ENCODE measurements around the gene ARHGEF28.

The ARHGEF28 gene

DNA sequence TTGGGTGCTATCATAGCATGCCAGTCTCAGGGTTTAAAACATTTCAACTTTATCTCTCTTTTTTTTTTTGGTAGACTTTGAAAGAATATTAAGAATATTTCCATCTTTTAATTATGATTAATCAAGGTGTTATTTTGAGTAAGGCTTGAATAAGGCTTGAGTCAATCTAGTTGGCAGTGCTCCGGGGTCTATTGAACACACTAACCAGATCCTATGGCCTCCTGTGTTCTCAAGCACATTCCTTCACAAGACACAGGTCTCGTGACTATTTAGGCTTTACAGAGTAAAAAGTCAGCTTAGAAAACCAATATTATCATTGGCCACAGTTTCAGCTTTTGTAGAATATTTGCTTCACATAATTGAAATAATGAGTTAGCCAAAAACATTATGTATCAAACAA, 151.2 kb downstream of the ARHGEF28 start:
- no peak for DNase-seq (ENCODE audit: low read depth)

DNA sequence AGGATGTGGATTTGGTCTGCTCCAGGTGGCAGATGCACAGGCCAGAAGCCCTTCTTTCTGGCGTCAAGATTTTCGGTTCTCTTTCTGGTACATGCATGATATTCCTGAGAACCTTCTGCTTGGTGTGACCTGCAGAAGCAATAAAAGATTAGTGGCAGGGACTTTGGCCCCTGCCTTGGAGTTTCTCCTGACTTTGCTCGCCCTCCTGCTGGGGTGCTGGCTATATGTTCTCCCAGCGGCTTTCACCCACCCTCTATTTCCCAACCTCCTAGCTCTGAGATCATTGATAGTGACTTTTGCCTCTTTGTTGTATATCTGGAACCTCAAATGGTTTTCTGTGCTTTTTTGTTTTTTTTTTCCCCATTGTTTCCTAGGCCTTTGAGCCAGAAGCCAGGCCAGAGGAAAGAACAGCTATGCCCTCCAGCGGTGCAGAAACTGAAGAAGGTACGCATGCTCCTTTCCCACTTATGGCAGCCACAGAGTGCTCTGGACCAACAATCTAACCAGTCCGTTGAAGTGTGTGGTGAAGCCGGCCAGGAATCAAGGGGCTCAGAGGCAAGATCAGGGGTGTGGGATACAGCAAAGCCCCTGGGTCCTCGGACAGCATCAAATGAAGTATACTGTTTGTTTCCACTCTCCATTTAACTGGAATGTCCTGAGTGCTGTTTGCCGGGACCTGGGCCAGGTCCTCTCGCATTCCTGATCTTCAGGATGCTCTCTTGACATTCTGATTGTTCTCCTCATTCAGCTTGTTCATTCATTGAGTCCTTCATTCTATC, 154.5 kb downstream of the ARHGEF28 start:
- no peak for DNase-seq (ENCODE audit: low read depth)

DNA sequence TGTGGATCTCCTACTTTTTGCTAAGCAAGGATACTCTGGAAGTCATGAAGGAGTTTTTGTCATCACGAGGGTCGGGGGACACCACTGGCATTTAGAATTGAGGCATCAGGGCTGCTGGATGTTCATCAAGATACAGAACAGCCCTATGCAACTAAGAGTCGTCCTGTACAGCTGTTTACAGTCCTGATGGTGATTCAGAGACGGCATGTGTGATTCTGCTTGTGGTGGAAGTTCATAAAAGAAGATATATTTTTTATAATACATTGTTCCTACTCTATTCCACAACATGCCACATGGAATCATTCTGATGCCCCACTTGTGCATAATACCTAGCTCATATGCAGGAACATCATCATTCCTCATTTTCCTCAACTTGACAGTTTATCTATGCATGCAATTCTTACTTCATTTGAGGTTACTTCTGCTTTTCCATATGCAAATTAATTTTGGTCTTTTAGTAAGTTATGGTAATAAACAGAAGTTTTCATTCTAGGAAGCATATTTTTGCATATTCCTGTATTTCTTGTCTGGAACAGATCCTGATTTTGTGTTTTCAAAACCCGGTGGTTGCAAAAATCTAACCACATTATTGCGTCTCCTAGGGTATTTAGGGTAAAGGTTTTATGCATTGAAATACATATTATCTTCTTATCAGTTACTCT, 155.2 kb downstream of the ARHGEF28 start:
- no peak for DNase-seq (ENCODE audit: low read depth)

DNA sequence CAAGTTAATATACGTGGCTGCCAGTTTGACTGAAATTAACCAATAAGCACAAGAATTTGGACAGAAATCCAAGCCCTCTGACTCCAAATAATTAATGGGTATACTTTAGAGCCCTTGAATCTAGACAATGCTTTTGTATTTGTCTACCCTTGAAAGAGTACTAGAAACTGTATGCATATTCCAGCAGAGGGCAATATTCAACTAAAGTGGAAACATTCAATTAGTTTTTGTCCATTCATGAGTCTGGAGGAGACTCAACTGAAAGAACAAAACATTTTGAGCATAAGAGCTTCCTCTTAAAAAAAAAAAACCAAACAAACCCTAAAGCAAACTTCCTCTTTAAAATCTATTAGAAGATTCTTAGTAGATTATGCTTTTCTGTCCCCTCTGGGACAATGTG, 157.8 kb downstream of the ARHGEF28 start:
- no peak for DNase-seq (ENCODE audit: low read depth)

DNA sequence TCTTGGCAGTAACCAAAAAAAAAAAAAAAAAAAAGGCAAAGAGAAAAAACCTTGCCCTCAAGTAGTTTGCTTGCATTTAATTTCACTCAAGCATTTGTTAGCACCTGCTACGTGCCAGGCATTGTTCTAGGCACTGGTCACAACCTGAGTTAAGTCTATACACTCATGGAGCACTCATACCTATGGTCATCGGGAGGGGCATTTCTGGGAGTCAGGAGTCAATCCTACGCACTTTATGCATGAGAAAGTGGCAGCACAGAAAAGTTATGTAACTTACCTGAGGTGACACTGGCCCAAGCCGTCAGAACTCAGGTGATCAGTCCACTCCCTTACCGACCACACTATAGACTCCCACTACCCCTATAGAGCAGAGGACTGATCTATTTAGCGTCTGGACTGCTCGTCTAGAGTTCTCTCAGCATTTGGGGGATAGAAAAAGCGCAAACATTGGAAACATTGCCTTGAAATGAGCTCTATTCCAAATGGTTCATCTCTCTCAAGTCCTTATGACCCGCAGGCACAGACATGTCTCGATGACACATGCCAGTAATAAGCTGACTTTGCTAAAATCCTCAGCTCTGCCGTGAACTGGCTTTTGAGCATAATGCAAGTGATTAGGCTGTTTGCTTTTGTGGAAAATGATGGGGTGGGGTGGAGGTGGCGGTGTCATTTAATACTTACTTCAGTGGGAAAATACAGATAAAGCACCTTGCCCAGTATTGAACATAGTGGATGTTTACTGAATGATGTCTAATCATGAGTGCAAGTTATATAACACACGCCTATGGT, 160.2 kb downstream of the ARHGEF28 start:
- no peak for DNase-seq (ENCODE audit: low read depth)

DNA sequence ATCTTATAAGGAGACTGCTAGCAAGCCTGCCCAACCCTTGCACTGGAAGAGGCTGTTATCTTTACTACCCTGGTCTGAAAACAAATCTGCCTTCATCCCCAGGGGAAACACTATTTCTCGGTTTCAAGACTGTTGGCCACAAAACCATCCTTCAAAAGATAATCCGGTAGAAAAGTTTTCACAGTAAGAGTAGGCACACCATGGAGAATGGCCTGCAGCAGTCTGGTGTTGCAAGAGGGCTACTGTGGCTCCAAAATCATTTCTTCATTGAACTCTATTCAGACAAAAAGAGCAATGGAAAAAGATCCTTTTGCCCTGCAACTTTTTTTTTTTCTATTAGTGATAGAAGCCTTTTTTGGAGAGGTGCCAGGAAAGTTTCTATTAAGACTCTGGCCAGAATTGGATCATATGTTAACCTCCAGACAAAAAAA, 163.9 kb downstream of the ARHGEF28 start:
- DNase-seq (ENCODE audit: low read depth): no peak

DNA sequence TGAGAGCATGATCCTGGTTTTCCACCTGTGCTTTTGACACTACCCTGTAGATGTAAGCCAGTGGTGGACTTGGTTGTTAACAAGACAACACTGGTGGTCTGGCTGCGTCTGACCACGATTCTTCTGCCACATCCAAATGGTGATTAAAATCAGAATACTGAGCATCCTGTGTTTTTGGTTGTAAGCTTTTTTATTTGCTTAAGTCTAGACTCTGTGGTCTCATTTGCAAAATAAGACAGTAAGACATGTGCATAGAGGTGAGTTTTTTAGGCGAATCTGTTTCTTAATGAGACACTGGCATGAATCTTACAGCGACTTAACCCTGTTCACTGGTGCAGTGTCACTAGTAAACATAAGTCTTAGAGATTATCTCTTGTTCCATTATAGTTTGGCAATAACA, 165.4 kb downstream of the ARHGEF28 start:
- DNase-seq (ENCODE audit: low read depth): no peak

DNA sequence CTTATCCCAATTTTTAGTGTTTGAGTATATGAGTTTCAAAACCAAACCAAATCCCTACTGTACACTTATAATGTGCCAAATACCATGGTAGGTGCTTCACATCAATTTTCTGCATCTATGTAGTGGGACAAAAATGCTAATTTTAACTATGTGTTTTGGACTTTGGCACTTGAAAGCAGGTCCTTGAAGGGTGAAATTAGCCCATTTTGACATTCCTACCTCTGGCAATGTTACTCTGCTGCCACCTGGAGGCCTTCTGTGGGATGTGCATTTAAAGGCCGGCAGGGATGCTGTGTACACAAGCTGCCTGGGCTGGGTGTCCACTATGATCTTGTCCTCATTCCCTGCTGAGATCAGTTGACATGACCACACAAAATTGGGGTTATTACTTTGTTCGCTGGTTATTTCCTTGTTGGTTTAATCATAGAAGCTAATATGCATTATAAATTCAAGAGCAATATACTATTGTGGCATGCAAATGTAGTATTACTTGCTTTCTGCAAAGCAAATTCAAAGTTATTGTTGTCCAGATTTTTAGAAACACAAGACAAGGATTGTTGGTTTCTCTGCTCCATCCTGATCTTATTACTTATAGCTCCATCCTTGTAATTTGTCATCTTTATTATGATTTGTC, 166.8 kb downstream of the ARHGEF28 start:
- peak; percentile 46 for DNase-seq (ENCODE audit: low read depth)

DNA sequence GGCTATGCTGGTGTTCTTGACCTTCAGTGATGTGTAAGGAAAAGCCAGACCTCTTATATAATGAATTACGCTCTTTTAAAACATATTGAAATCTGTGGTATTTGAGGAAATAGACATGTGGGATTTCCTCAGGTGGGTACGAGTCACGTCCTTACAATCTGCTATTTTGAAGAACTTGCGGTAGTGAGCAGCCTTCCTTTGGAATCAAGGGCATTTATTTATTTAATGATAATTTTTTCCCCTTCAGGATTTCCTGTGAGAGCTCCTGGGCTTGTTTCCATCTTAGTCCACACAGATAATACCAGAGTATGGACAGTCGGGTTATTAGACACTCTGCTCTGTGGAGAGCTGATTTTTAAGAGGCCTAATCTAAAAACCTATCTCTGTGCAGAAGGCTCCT, 167.9 kb downstream of the ARHGEF28 start:
- DNase-seq (ENCODE audit: low read depth): no peak

DNA sequence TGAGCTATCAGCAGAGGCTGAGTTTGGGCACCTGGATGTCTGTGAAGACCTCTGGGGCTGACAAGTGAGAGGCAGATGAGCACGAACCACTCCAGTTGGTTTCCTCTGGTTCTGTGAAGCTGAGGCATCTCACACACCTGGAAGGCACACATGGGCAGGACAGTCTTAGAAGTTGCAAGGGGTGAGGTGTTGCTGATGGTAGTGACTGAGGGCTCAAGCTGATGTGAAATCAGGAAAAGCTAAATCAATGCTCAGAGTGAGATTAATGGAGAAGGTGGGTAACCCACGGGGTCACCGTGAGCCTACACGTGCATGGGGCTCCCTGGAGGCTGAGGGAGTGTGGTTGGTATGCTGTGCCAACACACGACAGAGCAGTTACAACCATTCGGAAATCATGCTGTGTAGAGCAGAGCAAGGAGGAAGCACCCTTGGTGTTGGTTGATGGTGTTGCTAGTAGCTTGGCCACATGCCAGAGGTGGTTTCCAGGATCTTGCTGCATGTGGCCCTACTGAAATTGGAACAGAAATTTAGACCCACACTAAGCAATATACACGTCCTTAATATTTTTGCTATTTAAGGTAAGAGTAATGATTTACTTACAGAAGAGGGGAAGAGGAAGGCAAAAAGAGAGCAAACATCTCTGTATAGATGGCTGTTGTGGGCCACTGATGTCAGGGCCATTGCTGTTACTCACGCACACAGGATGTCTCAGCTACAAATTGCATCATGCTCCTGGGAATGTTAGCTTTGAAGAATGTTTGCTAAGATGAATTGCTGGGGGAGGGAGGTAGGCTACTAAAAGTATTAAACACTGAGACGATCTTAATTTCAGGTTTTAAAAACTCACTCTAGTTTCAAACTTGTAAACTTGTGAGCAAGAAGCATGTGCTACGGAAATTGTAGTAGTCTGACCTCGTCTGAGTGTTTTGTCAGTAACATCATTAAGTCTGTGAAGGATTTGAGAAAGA, 170.5 kb downstream of the ARHGEF28 start:
- DNase-seq (ENCODE audit: low read depth): peak; percentile 86

DNA sequence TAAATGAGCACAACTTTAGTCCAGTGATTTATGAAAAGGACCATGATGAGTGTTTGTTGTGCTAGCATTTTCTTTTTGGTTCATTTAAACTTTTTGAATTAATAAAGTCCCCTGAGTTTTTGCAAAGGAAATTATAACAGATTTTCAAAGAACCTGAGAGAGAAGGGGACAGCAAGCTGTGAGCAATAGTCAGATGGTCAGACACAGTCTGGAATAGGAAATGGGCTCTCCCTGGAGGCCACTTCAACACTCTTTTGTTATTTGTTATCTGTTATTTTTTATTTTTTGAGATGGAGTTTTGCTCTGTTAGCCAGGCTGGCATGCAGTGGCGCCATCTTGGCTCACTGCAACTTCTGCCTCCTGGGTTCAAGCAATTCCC, 171.1 kb downstream of the ARHGEF28 start:
- DNase-seq (ENCODE audit: low read depth): no peak

DNA sequence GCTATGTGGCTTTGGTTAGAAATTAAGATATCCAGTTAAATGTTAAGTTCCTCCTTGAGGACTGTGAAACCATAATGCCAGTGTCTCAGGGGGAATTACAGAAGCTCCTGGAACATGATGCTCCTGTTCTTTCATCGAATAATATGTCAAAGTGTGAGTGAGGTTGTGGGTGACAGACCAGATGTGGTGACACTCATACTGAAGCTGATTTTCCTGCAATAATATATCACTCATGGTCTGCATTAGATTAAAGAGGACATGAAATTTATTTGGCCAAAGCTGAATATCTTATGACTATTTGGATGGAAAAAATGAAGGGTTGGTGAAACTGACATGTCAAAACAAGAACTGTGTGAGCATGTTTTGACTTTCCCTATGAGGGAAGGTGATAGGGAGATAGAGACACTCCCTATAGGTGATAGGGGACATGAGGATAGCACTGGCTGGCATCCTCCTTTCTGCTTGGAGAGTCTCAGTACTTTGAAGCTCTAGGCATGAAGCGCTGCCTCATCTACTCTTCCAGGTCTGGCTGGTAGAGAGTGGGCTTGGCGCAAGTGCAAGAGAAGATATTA, 173.5 kb downstream of the ARHGEF28 start:
- DNase-seq (ENCODE audit: low read depth): no peak

DNA sequence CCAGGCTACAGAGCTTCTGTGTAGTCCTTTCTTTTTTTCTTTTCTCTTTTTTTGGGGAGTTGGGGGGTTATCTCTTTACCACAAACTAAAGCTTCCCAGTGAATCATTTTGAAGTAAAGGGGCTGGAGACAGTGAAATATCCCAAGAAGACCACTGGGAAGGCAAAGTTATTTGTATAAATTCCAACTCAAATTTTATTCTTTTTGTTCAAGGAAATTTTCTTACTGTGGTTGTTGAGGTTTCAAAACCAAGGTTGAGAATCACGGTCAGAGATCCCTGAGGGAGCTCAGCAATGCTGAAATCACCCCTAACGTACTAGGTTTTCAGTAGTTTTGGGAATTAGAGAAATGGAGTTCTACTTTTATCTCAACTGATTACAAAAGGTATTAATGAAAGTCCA, 175.7 kb downstream of the ARHGEF28 start:
- DNase-seq (ENCODE audit: low read depth): no peak

DNA sequence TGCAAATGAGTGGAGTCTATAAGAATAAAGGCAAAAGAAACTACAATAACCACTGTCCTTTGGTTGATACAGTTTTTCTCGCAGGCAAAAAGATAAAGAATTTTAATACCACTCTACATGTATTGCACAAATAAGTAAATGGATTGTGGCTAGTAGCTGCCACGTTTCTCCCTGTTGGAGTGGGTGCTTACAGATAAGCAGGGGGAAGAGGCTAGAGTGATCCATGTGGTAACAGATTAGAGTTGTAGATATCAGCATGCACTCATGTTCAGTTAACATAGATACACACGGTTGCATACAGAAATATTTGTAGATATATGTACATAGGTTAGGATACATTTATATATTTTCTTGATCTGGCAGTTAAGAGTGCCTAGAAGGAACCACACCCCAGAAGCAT, 179.5 kb downstream of the ARHGEF28 start:
- no peak for DNase-seq (ENCODE audit: low read depth)

DNA sequence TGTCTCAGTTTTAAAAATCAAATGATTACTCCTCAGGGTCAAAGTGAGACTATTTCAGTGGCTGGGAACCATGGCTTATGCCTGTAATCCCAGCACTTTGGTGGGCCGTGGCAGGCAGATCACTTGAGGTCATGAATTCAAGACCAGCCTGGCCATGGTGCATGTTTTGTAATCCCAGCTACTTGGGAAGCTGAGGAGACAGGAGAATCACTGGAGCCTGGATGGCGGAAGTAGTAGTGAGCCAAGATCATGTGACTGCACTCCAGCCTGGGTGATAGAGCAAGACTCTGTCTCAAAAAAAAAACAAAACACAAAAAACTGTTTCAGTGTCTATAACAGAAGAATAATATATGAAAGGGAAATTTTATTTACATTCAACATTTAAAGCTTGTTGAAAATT, 182.9 kb downstream of the ARHGEF28 start:
- no peak for DNase-seq (ENCODE audit: low read depth)

DNA sequence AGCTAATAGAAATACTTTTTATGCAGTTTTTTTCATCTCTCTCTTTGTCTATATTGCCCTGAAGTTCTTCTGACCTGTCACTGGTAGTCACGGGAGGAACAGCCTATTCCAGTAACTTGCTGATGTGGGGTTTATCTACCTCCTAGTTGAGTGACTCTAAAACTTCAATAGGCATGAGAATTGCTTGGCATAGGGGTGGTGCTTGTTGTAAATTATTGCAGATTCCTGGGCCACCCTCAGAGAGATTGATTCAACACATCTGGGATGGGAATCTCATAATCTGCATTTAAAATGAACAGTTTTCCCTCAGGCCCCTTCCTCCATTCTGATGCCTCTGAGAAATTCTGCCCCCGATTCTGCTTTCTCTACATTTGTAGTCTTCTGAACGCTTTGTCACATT, 184.4 kb downstream of the ARHGEF28 start:
- DNase-seq (ENCODE audit: low read depth): no peak

DNA sequence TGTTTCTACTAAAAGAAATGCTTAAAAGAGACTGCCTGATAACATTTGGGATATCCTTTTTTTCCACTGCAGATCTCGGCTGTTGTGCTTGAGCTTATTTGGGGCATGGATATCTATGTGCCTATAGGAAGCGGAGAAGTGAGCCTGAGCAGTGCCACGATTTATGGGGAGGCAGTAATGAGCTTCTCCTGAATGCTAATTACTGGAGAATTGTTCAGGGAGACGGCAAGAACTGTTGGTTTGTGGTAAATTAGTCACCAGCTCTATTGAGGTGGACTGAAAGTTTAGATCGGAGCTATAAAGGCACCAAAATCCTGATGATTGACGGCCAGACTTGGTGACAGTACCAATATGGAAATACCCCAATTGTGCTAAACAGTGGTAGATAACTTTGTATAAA, 186.5 kb downstream of the ARHGEF28 start:
- DNase-seq (ENCODE audit: low read depth): no peak

DNA sequence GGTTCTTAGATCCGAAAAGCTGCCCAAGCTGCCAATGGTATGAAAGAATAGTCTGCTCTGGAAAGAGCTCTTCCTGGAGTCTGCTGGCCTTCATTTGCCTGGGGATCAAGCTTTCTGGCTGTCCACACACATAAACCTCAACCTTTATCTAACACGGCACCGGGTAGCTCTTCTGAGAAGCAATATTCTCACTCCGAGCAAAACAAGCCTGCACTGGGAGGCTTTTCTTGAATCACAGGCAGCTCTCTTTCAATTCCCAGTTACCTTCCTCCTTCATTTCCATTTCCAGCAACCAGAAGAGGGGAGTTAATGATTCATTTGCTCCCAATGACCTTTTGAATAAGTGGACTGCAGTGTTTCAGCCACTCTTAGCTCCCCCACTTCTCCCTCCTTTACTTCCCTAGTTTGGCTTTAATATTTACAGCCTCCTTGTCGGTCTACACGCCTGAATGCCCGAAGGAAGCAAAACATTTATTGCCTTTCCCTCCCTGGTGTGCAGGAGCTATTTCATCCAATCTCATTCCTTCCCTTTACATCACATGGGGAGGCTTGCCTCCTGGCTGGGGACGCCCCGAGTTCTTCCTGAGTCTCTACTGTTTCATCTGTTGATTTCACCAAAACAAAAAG, 187.1 kb downstream of the ARHGEF28 start:
- no peak for DNase-seq (ENCODE audit: low read depth)

DNA sequence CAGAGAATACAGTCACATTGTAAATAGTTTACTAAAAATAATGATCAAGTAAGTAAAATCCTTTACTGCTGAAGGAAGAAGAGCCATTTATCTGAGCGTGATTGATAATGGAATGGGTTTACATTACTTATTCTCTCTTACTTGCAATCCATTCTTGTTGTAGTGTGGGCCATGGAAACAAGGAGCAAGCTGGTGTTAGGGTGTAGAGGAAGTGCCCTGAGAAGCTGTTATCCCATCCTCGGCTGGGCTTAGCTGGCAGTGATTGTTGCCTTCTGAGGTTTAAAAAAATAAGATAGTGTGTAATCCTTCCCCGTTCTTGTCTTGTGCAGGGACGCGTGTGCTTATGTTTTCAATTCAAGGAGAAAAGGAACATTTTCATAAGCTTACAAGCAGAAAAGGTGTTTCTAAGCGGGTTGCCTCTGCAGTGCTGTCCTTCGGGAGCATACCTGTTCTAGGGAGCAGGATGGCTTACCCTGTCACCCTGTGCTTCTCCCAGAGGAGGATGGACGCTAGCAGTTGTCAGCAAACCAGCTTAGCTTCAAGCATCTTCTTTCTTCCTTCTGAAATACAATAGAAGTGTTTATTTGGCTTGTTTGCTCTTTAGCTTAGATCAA, 188.3 kb downstream of the ARHGEF28 start:
- no peak for DNase-seq (ENCODE audit: low read depth)

DNA sequence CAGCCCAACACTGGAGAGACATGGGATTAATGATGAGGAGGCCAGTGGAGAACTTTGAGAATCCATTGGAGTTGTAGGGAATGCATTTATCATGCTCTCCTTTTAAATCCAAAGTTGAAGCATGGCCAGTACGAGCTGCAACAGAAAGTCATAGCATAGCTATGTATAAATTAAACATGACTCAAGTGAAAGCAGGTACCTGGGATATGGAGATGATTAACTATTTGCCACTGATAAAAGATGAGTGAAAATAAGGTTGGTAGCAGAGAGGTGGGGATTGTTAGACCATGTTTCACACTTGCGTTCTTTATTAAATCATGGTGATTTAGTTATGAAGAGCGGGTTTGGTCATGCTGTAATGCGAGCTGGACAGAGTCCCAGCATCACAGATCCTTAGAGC, 189.6 kb downstream of the ARHGEF28 start:
- no peak for DNase-seq (ENCODE audit: low read depth)

All from GM04504 (cell line).